Measurements from ENCODE around the gene MYOZ2.

DNA sequence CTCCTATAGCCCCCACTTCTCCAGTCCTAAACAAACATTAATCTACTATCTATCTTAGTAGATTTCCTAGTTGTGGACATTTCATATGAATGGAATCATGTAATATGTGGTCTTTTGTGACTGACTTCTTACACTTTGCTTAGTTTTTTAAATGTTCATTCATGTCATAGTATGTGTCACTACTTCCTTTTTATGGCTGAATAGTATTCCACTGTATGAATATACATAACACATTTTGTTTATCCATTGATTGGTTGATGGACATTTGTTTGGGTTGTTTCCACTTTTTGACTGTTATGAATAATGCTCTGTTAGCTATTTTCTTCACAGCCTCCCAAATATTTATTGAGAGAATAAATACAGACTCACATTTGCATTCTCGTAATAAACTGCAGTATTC lies 96.7 kb downstream of the MYOZ2 start:
- TF ChIP-seq POLR2AphosphoS5 (IDR thresholded peaks at IDR 0.05; ENCODE audit: insufficient read depth, low read depth, low read length) (no peak), CTCF (IDR thresholded peaks at IDR 0.05; ENCODE audit: extremely low read depth in 1 of 2, insufficient read depth in 1 of 2, low read depth in 1 of 2, low read length in 2 of 2) (no peak), EZH2 (IDR thresholded peaks at IDR 0.05; ENCODE audit: borderline replicate concordance, low read depth, low read length, severe bottlenecking) (no peak), POLR2A (IDR thresholded peaks at IDR 0.05; ENCODE audit: low read depth, low read length) (no peak)

Measured in endothelial cell of umbilical vein (primary cell).